H1 (cell line): Measurements from ENCODE around the gene ARRB1. TPM values are rescaled to one million over a fixed set of nuclear protein-coding genes. Genes with fewer than 3 reads are reported as not detected.

ENCODE experiments used
- CTCF ChIA-PET: fragments of 300-600 bp; sonication (Branson Sonifier 250); formaldehyde crosslinking; loops from one replicate; lab custom pipeline; 2021; ENCODE audit not compliant: partially characterized antibody; lab: Charles Lee
- POLR2A ChIA-PET: fragments of 300-600 bp; sonication (Branson Sonifier 250); formaldehyde crosslinking; loops from one replicate; lab custom pipeline; 2021; ENCODE audit warnings: inconsistent platforms; ENCODE audit not compliant: partially characterized antibody; lab: Charles Lee
- DNase-seq, 2 experiments: peaks; one replicate each; pipeline versions ENCODE4 v3.0.0 to v3.0.0-alpha.2; 2010 to 2022; ENCODE audit warnings: low spot score in 2 of 2, low read depth in 1 of 2, mixed read lengths in 1 of 2
- FAIRE-seq: peaks from 2 replicates; lab custom pipeline; 2011; peaks lifted over from hg19 to GRCh38; lab: Jason Lieb, UNC
- H2AFZ ChIP-seq: 2 replicates; pipeline ENCODE4 v1.8.1; 2012; ENCODE audit warnings: low read length, inconsistent platforms
- H2AK5ac ChIP-seq: 2 replicates; pipeline ENCODE4 v1.6.1; 2013; ENCODE audit warnings: low read depth, low read length
- H2BK120ac ChIP-seq: replicated peaks from 2 replicates; pipeline ENCODE3; 2013; ENCODE audit warnings: low read depth, low read length, inconsistent platforms
- H2BK12ac ChIP-seq: 2 replicates; pipeline ENCODE4 v1.6.1; 2013; ENCODE audit warnings: low read depth, low read length
- H2BK15ac ChIP-seq: 2 replicates; pipeline ENCODE4 v1.6.1; 2013; ENCODE audit warnings: low read length
- H2BK20ac ChIP-seq: 2 replicates; pipeline ENCODE4 v1.6.1; 2013; ENCODE audit warnings: low read length
- H2BK5ac ChIP-seq: 2 replicates; pipeline ENCODE4 v1.6.1; 2013; ENCODE audit warnings: low read depth, low read length
- H3K14ac ChIP-seq: 2 replicates; pipeline ENCODE4 v1.6.1; 2013; ENCODE audit warnings: inconsistent platforms; ENCODE audit not compliant: insufficient read length
- H3K18ac ChIP-seq: 2 replicates; pipeline ENCODE4 v1.6.1; 2013; ENCODE audit warnings: low read length; ENCODE audit errors: extremely low read depth
- H3K23ac ChIP-seq: 2 replicates; pipeline ENCODE4 v1.6.1; 2013; ENCODE audit warnings: inconsistent platforms; ENCODE audit not compliant: insufficient read length
- H3K23me2 ChIP-seq: 2 replicates; pipeline ENCODE4 v1.6.1; 2013; ENCODE audit warnings: low read depth, low read length
- H3K27ac ChIP-seq: 2 replicates; pipeline ENCODE4 v1.6.1; 2011; ENCODE audit warnings: low read depth, low read length, inconsistent platforms
- H3K27me3 ChIP-seq, 4 experiments: replicated peaks in 1 of 4; 1 replicate in 1 of 4; 2 replicates in 3 of 4; pipeline versions ENCODE4 v1.6.1 to v1.8.1; 2011 to 2013; ENCODE audit warnings: low read length in 3 of 4, mild to moderate bottlenecking in 3 of 4, inconsistent platforms in 2 of 4, mixed read lengths in 2 of 4, moderate library complexity in 1 of 4; ENCODE audit not compliant: control insufficient read depth in 3 of 4, insufficient read depth in 3 of 4; ENCODE audit errors: extremely low read depth in 1 of 4
- H3K36me3 ChIP-seq, 4 experiments: 2 replicates each; pipeline versions ENCODE4 v1.6.1 to v1.8.1; 2011 to 2013; ENCODE audit warnings: mild to moderate bottlenecking in 4 of 4, low read length in 3 of 4, moderate library complexity in 2 of 4, control low read depth in 1 of 4, inconsistent platforms in 1 of 4; ENCODE audit not compliant: insufficient read depth in 4 of 4, control insufficient read depth in 2 of 4
- H3K4ac ChIP-seq: replicated peaks from 2 replicates; pipeline ENCODE3; 2013; ENCODE audit warnings: low read length, low read depth, mixed read lengths, inconsistent platforms; ENCODE audit not compliant: insufficient read length
- H3K4me1 ChIP-seq, 4 experiments: replicated peaks in 1 of 4; 1 replicate in 1 of 4; 2 replicates in 3 of 4; pipeline versions ENCODE4 v1.6.1 to v1.8.1; 2011 to 2013; ENCODE audit warnings: low read length in 3 of 4, inconsistent platforms in 2 of 4, mixed read lengths in 1 of 4; ENCODE audit not compliant: insufficient read depth in 4 of 4, control insufficient read depth in 3 of 4
- H3K4me2 ChIP-seq, 2 experiments: 2 replicates each; pipeline versions ENCODE4 v1.6.1 to v1.8.1; 2011 to 2013; ENCODE audit warnings: low read depth in 2 of 2, low read length in 2 of 2, control low read depth in 1 of 2, inconsistent platforms in 1 of 2, mild to moderate bottlenecking in 1 of 2; ENCODE audit not compliant: insufficient read depth in 1 of 2
- H3K4me3 ChIP-seq, 4 experiments: fragments of 200-600, 300-600 bp in 1 of 4; sonication (generic), shearing (Covaris generic), sonication (Bioruptor Twin) in 1 of 4; 2 replicates each; pipeline versions ENCODE4 v1.5.1 to v1.8.1; 2011 to 2016; ENCODE audit warnings: low read length in 4 of 4, low read depth in 3 of 4, control low read depth in 2 of 4, inconsistent platforms in 2 of 4, mild to moderate bottlenecking in 2 of 4, mixed read lengths in 1 of 4, moderate library complexity in 1 of 4; ENCODE audit not compliant: insufficient read depth in 2 of 4; ENCODE audit errors: extremely low read depth in 1 of 4
- H3K56ac ChIP-seq: replicated peaks from 2 replicates; pipeline ENCODE3; 2013; ENCODE audit warnings: low read depth, mild to moderate bottlenecking, mixed read lengths, low read length, inconsistent platforms; ENCODE audit not compliant: insufficient read length
- H3K79me1 ChIP-seq: 2 replicates; pipeline ENCODE4 v1.6.1; 2013; ENCODE audit warnings: low read depth, low read length, control low read depth
- H3K79me2 ChIP-seq, 2 experiments: 2 replicates each; pipeline versions ENCODE4 v1.6.1 to v1.8.1; 2012 to 2013; ENCODE audit warnings: low read length in 2 of 2, mild to moderate bottlenecking in 2 of 2, inconsistent platforms in 1 of 2; ENCODE audit not compliant: insufficient read depth in 2 of 2, control insufficient read depth in 1 of 2
- H3K9ac ChIP-seq, 4 experiments: replicated peaks in 1 of 4; 1 replicate in 1 of 4; 2 replicates in 3 of 4; pipeline versions ENCODE4 v1.6.1 to v1.8.1; 2011 to 2013; ENCODE audit warnings: low read depth in 3 of 4, low read length in 3 of 4, control low read depth in 2 of 4, mild to moderate bottlenecking in 2 of 4, moderate library complexity in 2 of 4, inconsistent platforms in 1 of 4; ENCODE audit errors: extremely low read depth in 1 of 4
- H3K9me3 ChIP-seq, 2 experiments: 2 replicates each; pipeline versions ENCODE4 v1.6.1 to v1.8.1; 2012 to 2013; ENCODE audit warnings: mild to moderate bottlenecking in 2 of 2, moderate library complexity in 2 of 2, control low read depth in 1 of 2, inconsistent platforms in 1 of 2, low read depth in 1 of 2, low read length in 1 of 2, mixed read lengths in 1 of 2; ENCODE audit not compliant: insufficient read depth in 2 of 2
- H4K20me1 ChIP-seq, 2 experiments: replicated peaks in 1 of 2; 2 replicates each; pipeline versions ENCODE3 to v1.8.1; 2011 to 2013; ENCODE audit warnings: inconsistent platforms in 2 of 2, low read length in 2 of 2, mild to moderate bottlenecking in 1 of 2; ENCODE audit not compliant: insufficient read depth in 2 of 2, control insufficient read depth in 1 of 2
- H4K5ac ChIP-seq: 2 replicates; pipeline ENCODE4 v1.6.1; 2013; ENCODE audit warnings: low read length, low read depth, mixed read lengths, inconsistent platforms; ENCODE audit not compliant: insufficient read length
- H4K8ac ChIP-seq: 2 replicates; pipeline ENCODE4 v1.8.0; 2013; ENCODE audit warnings: mild to moderate bottlenecking, moderate library complexity, low read length, inconsistent platforms; ENCODE audit not compliant: insufficient read depth; ENCODE audit errors: extremely low read depth
- H4K91ac ChIP-seq: replicated peaks from 2 replicates; pipeline ENCODE3; 2013; ENCODE audit warnings: low read length, mixed read lengths, inconsistent platforms; ENCODE audit not compliant: insufficient read length
- CBX5 ChIP-seq: fragments of 300-800, 300-1000 bp; sonication (generic); IDR thresholded peaks from 2 replicates; pipeline ENCODE4 v1.7.1; 2016; ENCODE audit warnings: antibody characterized with exemption, low read length, low read depth
- EGR1 ChIP-seq: IDR thresholded peaks from 2 replicates; pipeline ENCODE4 v1.6.1; 2011; ENCODE audit warnings: low read depth, low read length, borderline replicate concordance
- EP300 ChIP-seq, 2 experiments: IDR thresholded peaks; 1 replicate in 1 of 2; 2 replicates in 1 of 2; pipeline ENCODE4 v1.6.1; 2011 to 2012; ENCODE audit warnings: low read depth in 2 of 2, low read length in 2 of 2, mild to moderate bottlenecking in 2 of 2, borderline replicate concordance in 1 of 2, inconsistent platforms in 1 of 2, moderate library complexity in 1 of 2
- FOSL1 ChIP-seq: IDR thresholded peaks from 2 replicates; pipeline ENCODE4 v1.6.1; 2011; ENCODE audit warnings: mild to moderate bottlenecking, low read depth, low read length, moderate library complexity; ENCODE audit not compliant: insufficient read depth
- JUND ChIP-seq: IDR thresholded peaks from 2 replicates; pipeline ENCODE4 v1.6.1; 2011; ENCODE audit warnings: mild to moderate bottlenecking, improper control_type of control experiment, low read length
- MAFK ChIP-seq: IDR thresholded peaks from 2 replicates; pipeline ENCODE4 v1.6.1; 2012; ENCODE audit warnings: low read depth, mild to moderate bottlenecking, improper control_type of control experiment, low read length
- PHF8 ChIP-seq: fragments of 200-600 bp; sonication (generic); conservative IDR thresholded peaks from 2 replicates; pipeline ENCODE4 v1.7.1; 2012; ENCODE audit warnings: low read depth, mild to moderate bottlenecking, inconsistent platforms, low read length, moderate library complexity
- POLR2AphosphoS5 ChIP-seq: IDR thresholded peaks from 2 replicates; pipeline ENCODE4 v1.6.1; 2011; ENCODE audit warnings: low read depth, low read length
- SAP30 ChIP-seq: fragments of 300-600 bp; sonication (generic); IDR thresholded peaks from 2 replicates; pipeline ENCODE4 v1.7.1; 2012; ENCODE audit warnings: low read length, moderate library complexity, mild to moderate bottlenecking, inconsistent platforms; ENCODE audit not compliant: insufficient read depth, insufficient replicate concordance
- SP4 ChIP-seq: IDR thresholded peaks from 2 replicates; pipeline ENCODE4 v1.6.1; 2012; ENCODE audit warnings: low read length, inconsistent platforms
- SUZ12 ChIP-seq: fragments of 200-600 bp; sonication (generic); IDR thresholded peaks from 2 replicates; pipeline ENCODE4 v1.6.1; 2012; ENCODE audit warnings: mild to moderate bottlenecking, inconsistent platforms, low read length, moderate library complexity, mixed read lengths
- TAF7 ChIP-seq: optimal IDR thresholded peaks from 2 replicates; pipeline ENCODE3; 2011; ENCODE audit warnings: low read depth, mild to moderate bottlenecking, inconsistent platforms, low read length, moderate library complexity, borderline replicate concordance
- ZNF274 ChIP-seq: IDR thresholded peaks from 2 replicates; pipeline ENCODE4 v1.7.0; 2012; ENCODE audit warnings: low read length, borderline replicate concordance; ENCODE audit errors: extremely low read depth
- WGBS, 2 experiments: shearing (Covaris generic) in 1 of 2; methylation state at CpG; one replicate each; pipeline versions ENCODE4 v1.1.6 to v1.1.7; 2013 to 2015; ENCODE audit warnings: low lambda C conversion rate in 2 of 2, mixed read lengths in 2 of 2, inconsistent platforms in 1 of 2, low coverage in 1 of 2, missing lambda C conversion rate in 1 of 2; ENCODE audit not compliant: insufficient replicate concordance in 2 of 2, insufficient coverage in 1 of 2, insufficient read length in 1 of 2; ENCODE audit errors: extremely low coverage in 1 of 2, missing lambda C conversion rate in 1 of 2; 5-methylcytosine and 5-hydroxymethylcytosine counted together
- polyA plus RNA-seq, 7 experiments: library from polyadenylated mRNA; depleted of rRNA in 3 of 7; stranded (reverse) in 5 of 7; unstranded in 2 of 7; fragments of >200 nt in 5 of 7; fragments of 200-250 nt in 2 of 7; gene quantifications; 1 replicate in 5 of 7; 2 replicates in 1 of 7; 4 replicates in 1 of 7; pipeline versions ENCODE4 v1.2.1 to v1.2.3, GENCODE V29; 2011 to 2013; ENCODE audit warnings: missing spikeins in 2 of 7, mixed read lengths in 2 of 7
- total RNA-seq: library from RNA; stranded (reverse); fragmentation: NEBNext Ultra II Directional; extraction: Animal tissue kit (Norgen Biotek cat#: 25700); gene quantifications from 2 replicates; pipeline ENCODE4 v1.2.1, GENCODE V29; 2021
- TF ChIP-seq, protein P1 (sequence below): IDR thresholded peaks from 2 replicates; pipeline ENCODE4 v1.6.1; 2012; ENCODE audit warnings: inconsistent platforms

The ARRB1 gene
- total and polyA plus RNA-seq, 2 of the 8 experiments (the other 6 are each of a cell fraction or from before 2014, with no cell fraction given): 9.4 to 31.8 TPM

GRCh38 chr11:75301131-75301530, 50.3 kb downstream of the ARRB1 start:
- Histone ChIP-seq H2BK20ac (no peak overlapping the region), H4K8ac (no peak overlapping the region), H4K91ac (no peak overlapping the region), H3K14ac (no peak overlapping the region), H3K4me3 (no peak overlapping the region), H3K36me3 (no peaks in the 10 kb centered on the region), H4K20me1 (no peaks in the 10 kb centered on the region), H3K23me2 (no peaks in the 10 kb centered on the region), H2AFZ (no peak overlapping the region; the same call in 1 of the 2 replicates), H3K27ac (no peak overlapping the region), H4K5ac (no peak overlapping the region), H2BK5ac (no peak overlapping the region), H2BK15ac (no peak overlapping the region), H2AK5ac (no peak overlapping the region), H3K9me3 (no peaks in the 10 kb centered on the region), H3K18ac (no peak overlapping the region), H3K79me1 (no peaks in the 10 kb centered on the region), H3K4me1 (peaks cover 0 to 7% (median 4%) of the 10 kb centered on the region in 4 experiments; a peak in 5 of 7 replicates), H3K79me2 (no peaks in the 10 kb centered on the region), H3K23ac (no peak overlapping the region), H3K27me3 (no peaks in the 10 kb centered on the region), H3K4me2 (no peak overlapping the region), H2BK12ac (no peak overlapping the region), H3K4ac (no peak overlapping the region), H2BK120ac (no peak overlapping the region), H3K9ac (no peak overlapping the region), H3K56ac (no peak overlapping the region)
- POLR2A ChIA-PET: interaction anchor here (0.7 to 2.5 kb wide), 2 partner anchors 12 to 22 kb away, joined by 3 to 7 read pairs; no protein-coding TSS in a partner anchor
- CTCF ChIA-PET: interaction anchor here (0.7 kb wide), 1 partner anchor 142 kb away, joined by 3 read pairs; no protein-coding TSS in a partner anchor
- FAIRE-seq (no peak), DNase-seq (no peak)
- 86% methylated on average over 5 of the region's 5 CpGs; no CpG with 5 or more reads in 1 of the 2 experiments for WGBS, 2 experiments
- TF ChIP-seq EP300 (IDR thresholded peaks at IDR 0.05; ENCODE audit: borderline replicate concordance in 1 of 2, low read depth in 2 of 2, low read length in 2 of 2) (no peak), EGR1 (no peak), SP4 (no peak), POLR2AphosphoS5 (no peak), MAFK (no peak), TAF7 (no peak), SAP30 (no peak), FOSL1 (no peak), PHF8 (no peak), ZNF274 (no peak), JUND (no peak), CBX5 (no peak), SUZ12 (no peak)
- TF ChIP-seq, protein P1, sequence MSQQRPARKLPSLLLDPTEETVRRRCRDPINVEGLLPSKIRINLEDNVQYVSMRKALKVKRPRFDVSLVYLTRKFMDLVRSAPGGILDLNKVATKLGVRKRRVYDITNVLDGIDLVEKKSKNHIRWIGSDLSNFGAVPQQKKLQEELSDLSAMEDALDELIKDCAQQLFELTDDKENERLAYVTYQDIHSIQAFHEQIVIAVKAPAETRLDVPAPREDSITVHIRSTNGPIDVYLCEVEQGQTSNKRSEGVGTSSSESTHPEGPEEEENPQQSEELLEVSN: no peak
